COR-L47 (cell line): ENCODE results near the gene PHF21B.
"Not testable (repeated sequence)": the region's sequence is repeated elsewhere in the genome, so short reads cannot be mapped to it uniquely, and the experiment has no call there.

Experiments used
- DNase-seq: peaks from one replicate; lab custom pipeline; 2025; lab: John Stamatoyannopoulos, UW

PHF21B gene

GRCh38 chr22:45009606-45010531 lies at the start of gene PHF21B:
Gene PHF21B (minus strand): TSS chr22:45010005. CDS start chr22:45009549, 456 bp downstream.
- peak; percentile 78 for DNase-seq

GRCh38 chr22:45059296-45059695 lies 49.5 kb upstream of the PHF21B start:
- no peak for DNase-seq

- DNase-seq = no peak
These were observed 48.8 kb upstream of the PHF21B start for GRCh38 chr22:45058622-45058912.

GRCh38 chr22:45055936-45056335 lies 46.1 kb upstream of the PHF21B start:
- no peak for DNase-seq

- no peak for DNase-seq
These were observed 43.8 kb upstream of the PHF21B start for GRCh38 chr22:45053571-45053970.

- no peak for DNase-seq
These were observed 43.3 kb upstream of the PHF21B start for GRCh38 chr22:45053094-45053493.

- not testable (repeated sequence) for DNase-seq
These were observed 42.9 kb upstream of the PHF21B start for GRCh38 chr22:45052665-45053064.

GRCh38 chr22:45051946-45052345 lies 42.1 kb upstream of the PHF21B start:
- no peak for DNase-seq

- DNase-seq = no peak
These were observed 41.6 kb upstream of the PHF21B start for GRCh38 chr22:45051419-45051818.

GRCh38 chr22:45047260-45047659 lies 37.5 kb upstream of the PHF21B start:
- no peak for DNase-seq

GRCh38 chr22:45045208-45045607 lies 35.4 kb upstream of the PHF21B start:
- no peak for DNase-seq

- no peak for DNase-seq
These were observed 32.5 kb upstream of the PHF21B start for GRCh38 chr22:45042263-45042662.

GRCh38 chr22:45039133-45039532 lies 29.3 kb upstream of the PHF21B start:
- DNase-seq = no peak

GRCh38 chr22:45036154-45036553 lies 26.3 kb upstream of the PHF21B start:
- no peak for DNase-seq

GRCh38 chr22:45034821-45035220 lies 25.0 kb upstream of the PHF21B start:
- DNase-seq = no peak

GRCh38 chr22:45034156-45034555 lies 24.4 kb upstream of the PHF21B start:
- DNase-seq = no peak

GRCh38 chr22:45033136-45033535 lies 23.3 kb upstream of the PHF21B start:
- no peak for DNase-seq

- DNase-seq = no peak
These were observed 22.0 kb upstream of the PHF21B start for GRCh38 chr22:45031629-45032403.

- DNase-seq = no peak
These were observed 19.7 kb upstream of the PHF21B start for GRCh38 chr22:45029501-45029900.

GRCh38 chr22:45026511-45026910 lies 16.7 kb upstream of the PHF21B start:
- no peak for DNase-seq

- DNase-seq = no peak
These were observed 13.6 kb upstream of the PHF21B start for GRCh38 chr22:45023431-45023830.

- no peak for DNase-seq
These were observed 10.3 kb upstream of the PHF21B start for GRCh38 chr22:45019861-45020655.
